HG03439 (cell line): ENCODE measurements around the gene KCNMB2.
A peak's percentile ranks its signal among the peaks of the same experiment; 100 is the strongest.

Experiments used
- ATAC-seq: cut with Tn5 transposase; IDR thresholded peaks from one replicate; pipeline ENCODE4 v1.9.1; 2021; ENCODE audit warnings: mild to moderate bottlenecking, moderate library complexity; ENCODE audit not compliant: unreplicated experiment

The KCNMB2 gene

GRCh38 chr3:178634975-178635374, 98.7 kb downstream of the KCNMB2 start:
- no peak for ATAC-seq

GRCh38 chr3:178637802-178638201, 101.6 kb downstream of the KCNMB2 start:
- no peak for ATAC-seq

GRCh38 chr3:178645503-178645902, 109.3 kb downstream of the KCNMB2 start:
- ATAC-seq, result no peak

GRCh38 chr3:178646186-178646862, 110.1 kb downstream of the KCNMB2 start:
- ATAC-seq, result no peak

GRCh38 chr3:178655488-178655887, 119.3 kb downstream of the KCNMB2 start:
- ATAC-seq, result no peak

- ATAC-seq, result no peak
Observed at GRCh38 chr3:178658694-178659325, 122.6 kb downstream of the KCNMB2 start.

GRCh38 chr3:178663201-178663934, 127.1 kb downstream of the KCNMB2 start:
- ATAC-seq, result peak; percentile 83

- ATAC-seq, result no peak
Observed at GRCh38 chr3:178665747-178666146, 129.5 kb downstream of the KCNMB2 start.

GRCh38 chr3:178669022-178669601, 132.9 kb downstream of the KCNMB2 start:
- ATAC-seq, result no peak

GRCh38 chr3:178669758-178670157, 133.5 kb downstream of the KCNMB2 start:
- no peak for ATAC-seq

- no peak for ATAC-seq
Observed at GRCh38 chr3:178671377-178671776, 135.1 kb downstream of the KCNMB2 start.

GRCh38 chr3:178671791-178672190, 135.6 kb downstream of the KCNMB2 start:
- no peak for ATAC-seq

- no peak for ATAC-seq
Observed at GRCh38 chr3:178672275-178672674, 136.0 kb downstream of the KCNMB2 start.

- no peak for ATAC-seq
Observed at GRCh38 chr3:178673529-178673928, 137.3 kb downstream of the KCNMB2 start.

- no peak for ATAC-seq
Observed at GRCh38 chr3:178676077-178676476, 139.8 kb downstream of the KCNMB2 start.

GRCh38 chr3:178676942-178677790, 140.9 kb downstream of the KCNMB2 start:
- no peak for ATAC-seq

GRCh38 chr3:178677961-178678360, 141.7 kb downstream of the KCNMB2 start:
- no peak for ATAC-seq

GRCh38 chr3:178680037-178680436, 143.8 kb downstream of the KCNMB2 start:
- ATAC-seq, result no peak

GRCh38 chr3:178680489-178680888, 144.3 kb downstream of the KCNMB2 start:
- ATAC-seq, result no peak

GRCh38 chr3:178684881-178685590, 148.8 kb downstream of the KCNMB2 start:
- ATAC-seq, result no peak
